OCI-LY3 (cell line): Measurements from ENCODE around the gene HYOU1.
A peak's percentile ranks its signal among the peaks of the same experiment; 100 is the strongest.

Experiments
- H2AFZ ChIP-seq: fragments of 200-600, 300-600 bp; shearing (Covaris generic); 2 replicates; pipeline ENCODE4 v1.6.0; 2014; ENCODE audit warnings: antibody characterized with exemption, low read depth, low read length
- H3K27ac ChIP-seq: fragments of 200-600, 300-600 bp; sonication (generic); 2 replicates; pipeline ENCODE4 v1.5.1; 2014; ENCODE audit warnings: mild to moderate bottlenecking, low read length, moderate library complexity, mixed read lengths
- H3K27me3 ChIP-seq: fragments of 200-600, 300-600 bp; sonication (generic); 2 replicates; pipeline ENCODE4 v1.6.1; 2014; ENCODE audit warnings: low read depth, low read length, mixed read lengths
- H3K36me3 ChIP-seq: fragments of 200-600, 300-600 bp; sonication (generic); replicated peaks from 2 replicates; pipeline ENCODE3; 2014; ENCODE audit warnings: low read depth, low read length, mixed read lengths
- H3K4me1 ChIP-seq: fragments of 300-600, 200-600 bp; sonication (generic); 2 replicates; pipeline ENCODE4 v1.6.1; 2014; ENCODE audit warnings: low read length, mixed read lengths
- H3K4me2 ChIP-seq: fragments of 200-600, 300-600 bp; sonication (generic); 2 replicates; pipeline ENCODE4 v1.6.1; 2014; ENCODE audit warnings: low read length, mixed read lengths
- H3K4me3 ChIP-seq: fragments of 300-600, 200-600 bp; sonication (generic); 2 replicates; pipeline ENCODE4 v1.5.1; 2014; ENCODE audit warnings: antibody characterized with exemption, mild to moderate bottlenecking, low read length, moderate library complexity
- H3K79me2 ChIP-seq: fragments of 300-600, 200-600 bp; shearing (Covaris generic); 2 replicates; pipeline ENCODE4 v1.6.1; 2014; ENCODE audit warnings: mild to moderate bottlenecking, low read length, mixed read lengths
- H3K9ac ChIP-seq: fragments of 300-600, 200-600 bp; shearing (Covaris generic); 2 replicates; pipeline ENCODE4 v1.6.0; 2014; ENCODE audit warnings: mild to moderate bottlenecking, low read length, moderate library complexity
- H3K9me3 ChIP-seq: fragments of 200-600, 300-600 bp; shearing (Covaris generic); 2 replicates; pipeline ENCODE4 v1.6.1; 2014; ENCODE audit warnings: low read length, mixed read lengths; ENCODE audit not compliant: insufficient read depth
- H4K20me1 ChIP-seq: fragments of 200-600, 300-600 bp; sonication (generic); 2 replicates; pipeline ENCODE4 v1.6.1; 2016; ENCODE audit warnings: low read length, mixed read lengths; ENCODE audit not compliant: insufficient read depth
- EZH2phosphoT487 ChIP-seq: fragments of 200-600 bp; shearing (Covaris generic); IDR thresholded peaks from 2 replicates; pipeline ENCODE4 v1.6.1; 2018; ENCODE audit warnings: antibody characterized with exemption, mixed run types, low read depth
- TF ChIP-seq, protein P1 (sequence below): fragments of 200-600, 300-600 bp; sonication (generic); IDR thresholded peaks from 2 replicates; pipeline ENCODE4 v1.5.1; 2014; ENCODE audit warnings: antibody characterized with exemption, low read length, low read depth

HYOU1 gene

DNA sequence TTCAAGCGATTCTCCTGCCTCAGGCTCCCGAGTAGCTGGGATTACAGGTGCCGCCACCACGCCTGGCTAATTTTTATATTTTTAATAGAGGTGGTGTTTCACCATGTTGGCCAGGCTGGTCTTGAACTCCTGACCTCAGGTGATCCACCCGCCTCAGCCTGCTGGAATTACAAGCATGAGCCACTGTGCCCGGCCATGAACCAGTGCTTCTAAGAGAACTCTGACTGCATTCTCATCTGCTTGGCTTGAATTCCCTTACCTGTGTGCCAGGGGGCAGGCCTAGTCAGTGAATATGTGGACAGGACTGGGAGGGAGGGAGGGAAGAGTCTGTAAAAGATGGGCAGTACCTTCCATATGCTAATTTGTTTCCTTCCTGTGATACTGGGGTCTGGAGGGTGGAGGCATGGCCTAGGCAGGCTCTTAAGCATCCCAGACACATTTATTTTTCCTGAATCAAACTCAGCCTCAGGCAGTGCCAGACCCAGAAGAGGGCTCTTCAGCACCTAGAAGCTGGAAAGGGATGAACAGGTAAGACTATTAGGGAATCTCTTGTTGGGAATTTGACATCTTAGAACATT is 45.4 kb downstream of the HYOU1 start:
- Histone ChIP-seq H3K79me2 (peaks cover 23% of the 10 kb centered on the region), H3K4me1 (peaks cover 2% of the 10 kb centered on the region), H3K9me3 (no peaks in the 10 kb centered on the region), H3K4me2 (no peak overlapping the region), H2AFZ (no peak overlapping the region), H3K9ac (no peak overlapping the region), H3K36me3 (peaks cover 55% of the 10 kb centered on the region), H3K27ac (no peak overlapping the region), H4K20me1 (no peaks in the 10 kb centered on the region), H3K27me3 (no peaks in the 10 kb centered on the region), H3K4me3 (no peak overlapping the region)
- no peak for TF ChIP-seq EZH2phosphoT487
- TF ChIP-seq, protein P1, sequence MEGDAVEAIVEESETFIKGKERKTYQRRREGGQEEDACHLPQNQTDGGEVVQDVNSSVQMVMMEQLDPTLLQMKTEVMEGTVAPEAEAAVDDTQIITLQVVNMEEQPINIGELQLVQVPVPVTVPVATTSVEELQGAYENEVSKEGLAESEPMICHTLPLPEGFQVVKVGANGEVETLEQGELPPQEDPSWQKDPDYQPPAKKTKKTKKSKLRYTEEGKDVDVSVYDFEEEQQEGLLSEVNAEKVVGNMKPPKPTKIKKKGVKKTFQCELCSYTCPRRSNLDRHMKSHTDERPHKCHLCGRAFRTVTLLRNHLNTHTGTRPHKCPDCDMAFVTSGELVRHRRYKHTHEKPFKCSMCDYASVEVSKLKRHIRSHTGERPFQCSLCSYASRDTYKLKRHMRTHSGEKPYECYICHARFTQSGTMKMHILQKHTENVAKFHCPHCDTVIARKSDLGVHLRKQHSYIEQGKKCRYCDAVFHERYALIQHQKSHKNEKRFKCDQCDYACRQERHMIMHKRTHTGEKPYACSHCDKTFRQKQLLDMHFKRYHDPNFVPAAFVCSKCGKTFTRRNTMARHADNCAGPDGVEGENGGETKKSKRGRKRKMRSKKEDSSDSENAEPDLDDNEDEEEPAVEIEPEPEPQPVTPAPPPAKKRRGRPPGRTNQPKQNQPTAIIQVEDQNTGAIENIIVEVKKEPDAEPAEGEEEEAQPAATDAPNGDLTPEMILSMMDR = no peak

DNA sequence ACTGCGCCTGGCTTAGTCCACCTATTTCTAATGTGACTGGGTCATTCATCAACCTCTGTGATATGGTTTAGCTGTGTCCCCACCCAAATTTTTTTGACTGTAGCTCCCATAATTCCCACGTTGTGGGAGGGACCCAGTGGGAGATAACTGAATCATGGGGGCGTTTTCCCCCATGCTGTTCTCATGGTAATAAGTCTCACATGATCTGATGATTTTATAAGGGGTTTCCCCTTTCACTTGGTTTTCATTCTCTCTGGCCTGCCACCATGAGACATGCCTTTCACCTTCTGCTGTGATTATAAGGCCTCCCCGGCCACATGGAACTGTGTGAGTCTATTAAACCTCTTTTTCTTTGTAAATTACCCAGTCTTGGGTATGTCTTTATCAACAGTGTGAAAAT is 50.3 kb downstream of the HYOU1 start:
- Histone ChIP-seq H3K4me1 (no peaks in the 10 kb centered on the region), H3K36me3 (peaks cover 18% of the 10 kb centered on the region), H3K4me3 (no peak overlapping the region), H2AFZ (no peak overlapping the region), H3K79me2 (no peaks in the 10 kb centered on the region), H3K27me3 (no peaks in the 10 kb centered on the region), H3K4me2 (no peak overlapping the region), H4K20me1 (no peaks in the 10 kb centered on the region), H3K9me3 (no peaks in the 10 kb centered on the region), H3K9ac (no peak overlapping the region), H3K27ac (no peak overlapping the region)
- TF ChIP-seq EZH2phosphoT487 = no peak
- TF ChIP-seq, protein P1 = no peak

DNA sequence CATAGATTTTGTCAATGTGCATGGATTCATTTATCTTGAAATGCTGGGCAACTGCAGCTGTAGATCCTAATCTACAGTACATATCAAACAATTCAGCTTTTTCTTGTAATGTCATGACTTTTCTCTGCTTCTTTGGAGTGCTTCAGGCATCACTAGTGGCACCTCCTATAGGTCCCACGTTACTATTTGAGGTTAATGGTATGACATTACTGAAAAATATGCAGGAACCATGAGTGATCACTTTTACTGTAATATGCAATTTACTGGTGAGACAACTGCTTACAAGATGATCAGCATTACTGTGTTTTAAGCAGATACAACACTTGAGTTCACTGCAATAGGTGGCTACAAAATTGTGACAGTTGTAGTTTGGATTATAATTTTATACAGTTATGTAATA is 56.1 kb downstream of the HYOU1 start:
- no peak overlapping the region for H2AFZ ChIP-seq
- no peaks in the 10 kb centered on the region for H3K9me3 ChIP-seq
- H3K9ac ChIP-seq = no peak overlapping the region
- no peak for TF ChIP-seq EZH2phosphoT487
- TF ChIP-seq, protein P1 = no peak
- no peak overlapping the region for H3K4me2 ChIP-seq
- no peaks in the 10 kb centered on the region for H3K27me3 ChIP-seq
- H3K4me3 ChIP-seq = no peak overlapping the region
- no peak overlapping the region for H3K27ac ChIP-seq
- H3K4me1 ChIP-seq = peaks cover 12% of the 10 kb centered on the region
- no peaks in the 10 kb centered on the region for H4K20me1 ChIP-seq
- H3K36me3 ChIP-seq = peaks cover 11% of the 10 kb centered on the region
- peaks cover 34% of the 10 kb centered on the region for H3K79me2 ChIP-seq

DNA sequence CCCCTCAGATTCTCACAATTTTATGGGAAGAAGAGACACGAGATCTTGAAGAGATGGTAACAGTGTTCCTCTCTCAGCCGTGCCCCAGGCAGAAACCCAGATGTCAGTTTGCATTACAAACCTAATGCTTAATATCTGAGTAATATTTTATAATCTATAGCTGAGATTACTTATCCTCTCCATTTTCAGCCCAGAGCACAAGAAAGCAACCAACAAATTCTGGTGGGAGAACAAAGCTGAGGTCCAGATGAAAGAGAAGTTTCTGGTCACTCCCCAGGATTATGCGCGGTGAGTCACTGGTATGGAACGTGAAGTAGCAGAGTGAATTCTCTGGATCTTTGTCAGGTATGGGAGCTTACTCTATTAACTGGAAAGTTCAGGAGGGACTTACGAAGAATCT is 58.2 kb downstream of the HYOU1 start:
- Histone ChIP-seq H3K4me2 (peak overlapping the region; percentile 81), H3K36me3 (peaks cover 12% of the 10 kb centered on the region), H4K20me1 (no peaks in the 10 kb centered on the region), H3K4me3 (peak overlapping the region; percentile 93), H2AFZ (no peak overlapping the region), H3K27me3 (no peaks in the 10 kb centered on the region), H3K9me3 (no peaks in the 10 kb centered on the region), H3K9ac (peak overlapping the region; percentile 79), H3K79me2 (peaks cover 34% of the 10 kb centered on the region), H3K27ac (no peak overlapping the region), H3K4me1 (peaks cover 12% of the 10 kb centered on the region)
- TF ChIP-seq EZH2phosphoT487 = no peak
- TF ChIP-seq, protein P1 = no peak
